Activated B cell treated with CpG ODN at 0.5 μM for 24 hours (primary cell): Measurements from ENCODE around the gene KRTAP12-1. TPM values are rescaled to one million over a fixed set of nuclear protein-coding genes. Genes with fewer than 3 reads are reported as not detected.

Source experiments
- ATAC-seq: fragments of 200-7000 bp; cut with Tn5 transposase; one replicate; pipeline ENCODE4 v1.10.0; 2021; ENCODE audit warnings: low read depth, mild to moderate bottlenecking, moderate library complexity
- CTCF ChIA-PET: fragments of 350-600 bp; sonication (Branson Sonifier 250); formaldehyde crosslinking; loops from one replicate; lab custom pipeline; 2021; ENCODE audit warnings: antibody characterized with exemption; lab: Charles Lee
- POLR2A ChIA-PET: fragments of 350-600 bp; sonication (Branson Sonifier 250); formaldehyde crosslinking; loops from one replicate; lab custom pipeline; 2021; ENCODE audit warnings: antibody characterized with exemption; lab: Charles Lee
- DNase-seq: peaks from one replicate; pipeline ENCODE4 v3.0.0; 2022
- H3K27ac Mint-ChIP-seq: one replicate; pipeline ENCODE4 v1.8.0; 2020; ENCODE audit warnings: mixed read lengths
- H3K27me3 Mint-ChIP-seq: one replicate; pipeline ENCODE4 v1.8.0; 2021; ENCODE audit warnings: mixed read lengths
- H3K36me3 Mint-ChIP-seq: one replicate; pipeline ENCODE4 v1.8.0; 2021; ENCODE audit warnings: low read depth, mixed read lengths
- H3K4me1 Mint-ChIP-seq: one replicate; pipeline ENCODE4 v1.8.0; 2021; ENCODE audit warnings: mixed read lengths
- H3K4me3 Mint-ChIP-seq: one replicate; pipeline ENCODE4 v1.8.0; 2020; ENCODE audit warnings: mild to moderate bottlenecking, mixed read lengths
- H3K9me3 Mint-ChIP-seq: one replicate; pipeline ENCODE4 v1.8.0; 2020; ENCODE audit warnings: mixed read lengths
- CTCF ChIP-seq: fragments of 200-600 bp; IDR thresholded peaks from one replicate; pipeline ENCODE4 v1.8.0; 2022; ENCODE audit warnings: antibody characterized with exemption, mild to moderate bottlenecking
- intact Hi-C: fragments of 100-400 bp; cut with micrococcal nuclease; formaldehyde crosslinking; loops from one replicate; pipeline ENCODE4 v1.15.1; 2024
- total RNA-seq: library from RNA; stranded (reverse); gene quantifications from 2 replicates; pipeline ENCODE4 v1.2.3, GENCODE V29; 2022

Gene KRTAP12-1
- total RNA-seq, 1 donor from 2014 or later: not detected

- Mint-ChIP-seq H3K4me1 (peaks cover 2% of the 10 kb centered on the region), H3K4me3 (no peak overlapping the region), H3K27me3 (peaks cover 30% of the 10 kb centered on the region), H3K36me3 (no peaks in the 10 kb centered on the region), H3K9me3 (peaks cover 24% of the 10 kb centered on the region), H3K27ac (no peak overlapping the region)
- DNase-seq (no peak), ATAC-seq (no peak)
- ChIA-PET CTCF (no interaction called here), POLR2A (no interaction called here)
- TF ChIP-seq CTCF: no peak
- intact Hi-C loops: no loop called here
Observed at GRCh38 chr21:44658913-44659595, 22.9 kb downstream of the KRTAP12-1 start.

DNA sequence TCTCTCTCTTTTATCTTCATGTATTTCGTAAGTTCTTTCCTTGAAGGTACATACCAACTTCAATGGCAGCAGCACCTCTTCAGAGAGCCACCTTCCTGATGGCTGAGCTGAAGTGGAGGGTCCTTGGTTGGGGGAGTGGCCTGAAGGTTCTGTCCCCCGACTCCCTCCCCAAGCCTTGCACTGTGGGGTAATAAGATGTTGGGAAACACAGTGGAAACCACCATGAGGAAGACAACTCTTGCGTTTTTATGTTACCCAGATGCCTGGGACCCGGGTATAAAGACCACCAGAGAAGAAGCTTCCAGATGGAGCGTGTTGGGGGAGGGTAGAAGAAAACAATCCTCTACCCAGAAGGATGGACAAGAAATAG is 23.4 kb downstream of the KRTAP12-1 start:
- ATAC-seq (no peak), DNase-seq (no peak)
- intact Hi-C loops: no loop called here
- ChIA-PET POLR2A (no interaction called here), CTCF (no interaction called here)
- H3K4me3 Mint-ChIP-seq: no peak overlapping the region
- peaks cover 30% of the 10 kb centered on the region for H3K27me3 Mint-ChIP-seq
- peaks cover 2% of the 10 kb centered on the region for H3K4me1 Mint-ChIP-seq
- TF ChIP-seq CTCF: no peak
- no peaks in the 10 kb centered on the region for H3K36me3 Mint-ChIP-seq
- H3K27ac Mint-ChIP-seq: no peak overlapping the region
- peaks cover 24% of the 10 kb centered on the region for H3K9me3 Mint-ChIP-seq

- CTCF ChIA-PET: no interaction called here
- Mint-ChIP-seq H3K9me3 (peaks cover 24% of the 10 kb centered on the region), H3K4me3 (no peak within 1 kb of the TSS), H3K4me1 (peaks cover 2% of the 10 kb centered on the region), H3K27me3 (peaks cover 30% of the 10 kb centered on the region), H3K27ac (no peak within 1 kb of the TSS), H3K36me3 (no peaks in the 10 kb centered on the region)
- intact Hi-C loops: no loop called here
- TF ChIP-seq CTCF: no peak
- POLR2A ChIA-PET: no interaction called here
- no peak for ATAC-seq
- DNase-seq: no peak
Observed at GRCh38 chr21:44657635-44658540, 24.1 kb downstream of the KRTAP12-1 start, which contains the start of gene KRTAP12-3. KRTAP12-3 (plus strand) TSS chr21:44657932; CDS start chr21:44657980, 48 bp downstream.

DNA sequence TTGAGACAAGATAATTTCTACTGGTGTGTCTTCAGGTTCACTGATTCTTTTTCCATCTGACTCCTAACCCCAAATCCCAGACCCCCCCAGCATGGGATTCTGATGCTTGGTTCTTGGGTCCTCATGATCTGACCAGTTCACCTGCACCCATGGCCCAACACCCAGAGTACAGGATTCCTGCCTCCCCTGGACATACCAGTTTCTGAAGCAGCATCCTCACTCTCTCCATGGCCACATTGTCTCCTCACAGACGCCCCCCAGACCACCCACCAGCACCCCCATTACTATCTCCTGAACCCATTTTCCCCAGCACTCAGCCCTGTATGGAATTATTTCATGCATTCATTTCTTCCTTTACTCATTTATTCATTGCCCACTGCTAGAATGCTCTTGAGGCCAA is 25.1 kb downstream of the KRTAP12-1 start:
- intact Hi-C loops: no loop called here

More for the DNA sequence above, 25.1 kb downstream of the KRTAP12-1 start:
- ATAC-seq (no peak), DNase-seq (no peak)
- H3K4me1 Mint-ChIP-seq: peaks cover 2% of the 10 kb centered on the region
- H3K9me3 Mint-ChIP-seq: peaks cover 24% of the 10 kb centered on the region
- no peaks in the 10 kb centered on the region for H3K36me3 Mint-ChIP-seq
- H3K27me3 Mint-ChIP-seq: peaks cover 26% of the 10 kb centered on the region
- ChIA-PET CTCF (no interaction called here), POLR2A (no interaction called here)
- no peak overlapping the region for H3K4me3 Mint-ChIP-seq
- H3K27ac Mint-ChIP-seq: no peak overlapping the region
- TF ChIP-seq CTCF: no peak
